Muscle of leg (tissue), 11 donors: ENCODE results near the gene CRACR2B. TPM values are rescaled to one million over a fixed set of nuclear protein-coding genes. Genes with fewer than 3 reads are reported as not detected.

Experiments used
- DNase-seq: peaks from one replicate; pipeline ENCODE4 v3.0.0; 2013
- H3K27ac ChIP-seq: one replicate; pipeline ENCODE4 v1.5.1; 2013; ENCODE audit warnings: mild to moderate bottlenecking, low read length, control low read depth
- H3K27me3 ChIP-seq: one replicate; pipeline ENCODE4 v1.6.1; 2013; ENCODE audit warnings: low read length; ENCODE audit not compliant: control insufficient read depth, insufficient read depth
- H3K36me3 ChIP-seq: one replicate; pipeline ENCODE4 v1.6.1; 2013; ENCODE audit warnings: low read length; ENCODE audit not compliant: control insufficient read depth, insufficient read depth
- H3K4me1 ChIP-seq: one replicate; pipeline ENCODE4 v1.6.1; 2013; ENCODE audit warnings: low read length; ENCODE audit not compliant: control insufficient read depth, insufficient read depth
- H3K4me3 ChIP-seq: one replicate; pipeline ENCODE4 v1.5.1; 2013; ENCODE audit warnings: low read length, control low read depth
- H3K9me3 ChIP-seq: replicated peaks from 2 replicates; pipeline ENCODE4 v1.6.1; 2013; ENCODE audit warnings: low read depth, low read length; ENCODE audit not compliant: control insufficient read depth
- WGBS: methylation state at CpG from one replicate; pipeline ENCODE4 v1.1.5; 2013; ENCODE audit warnings: missing lambda C conversion rate; ENCODE audit not compliant: insufficient coverage; 5-methylcytosine and 5-hydroxymethylcytosine counted together
- polyA plus RNA-seq, 8 donors: library from polyadenylated mRNA; unstranded; fragments of 120-200 nt; gene quantifications; one replicate each; pipeline versions ENCODE4 v1.2.1 to v1.2.3, GENCODE V29; 2013; ENCODE audit warnings: inconsistent platforms in 1 of 8, low replicate concordance in 1 of 8; ENCODE audit not compliant: insufficient read length in 8 of 8, insufficient read depth in 1 of 8
- total RNA-seq: library from RNA; stranded (reverse); fragments of 120-200 nt; gene quantifications from one replicate; pipeline ENCODE4 v1.2.4, GENCODE V29; 2013

The CRACR2B gene
- total and polyA plus RNA-seq, 9 donors = 6.9 to 22.0 (median 12.8) TPM

DNA sequence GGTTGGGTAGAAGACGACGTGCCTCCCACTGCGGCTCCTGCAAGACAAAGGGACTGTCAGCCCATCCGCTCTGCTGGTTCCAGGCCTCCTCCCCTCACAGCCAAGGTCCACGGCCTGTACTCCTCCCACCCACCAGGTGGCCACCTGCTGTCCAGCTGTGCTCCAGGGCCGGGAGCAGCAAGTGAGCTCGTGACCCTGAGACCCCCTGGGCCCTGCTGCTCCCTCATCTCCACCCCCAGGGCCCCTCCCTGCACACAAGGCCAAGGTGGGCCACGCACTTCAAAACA lies 42.4 kb downstream of the CRACR2B start:
- 34% methylated on average over 8 of the region's 8 CpGs for WGBS
- no peak overlapping the region for H3K27ac ChIP-seq

DNA sequence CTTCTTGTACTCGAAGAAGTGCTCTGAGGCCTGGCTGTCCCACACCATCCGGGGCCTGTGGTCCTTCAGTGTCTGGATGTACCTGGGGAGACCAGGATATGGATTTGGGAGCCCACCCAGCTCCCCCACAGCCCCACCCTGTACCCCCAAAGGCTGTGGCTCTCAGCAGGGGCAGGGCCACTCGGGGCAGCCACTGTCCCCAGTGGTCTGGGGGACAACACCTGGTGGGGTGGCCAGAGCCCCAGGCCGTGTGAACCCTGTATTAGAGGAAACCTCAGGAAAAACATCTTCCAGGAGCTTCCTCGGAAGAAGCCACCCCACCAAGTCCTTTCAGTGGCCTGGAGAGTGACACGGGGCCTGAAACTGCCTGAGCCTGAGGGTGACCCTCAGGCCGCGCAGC lies 42.7 kb downstream of the CRACR2B start:
- 94% methylated on average over 6 of the region's 8 CpGs for WGBS
- H3K9me3 ChIP-seq = no peaks in the 10 kb centered on the region
- no peak for DNase-seq
- H3K27ac ChIP-seq = no peak overlapping the region
- H3K27me3 ChIP-seq = no peaks in the 10 kb centered on the region
- peaks cover 23% of the 10 kb centered on the region for H3K4me1 ChIP-seq
- H3K4me3 ChIP-seq = no peak overlapping the region
- peaks cover 51% of the 10 kb centered on the region for H3K36me3 ChIP-seq

More for the DNA sequence above, 42.4 kb downstream of the CRACR2B start:
- peaks cover 22% of the 10 kb centered on the region for H3K4me1 ChIP-seq
- no peak overlapping the region for H3K4me3 ChIP-seq
- no peaks in the 10 kb centered on the region for H3K9me3 ChIP-seq
- H3K36me3 ChIP-seq = peaks cover 53% of the 10 kb centered on the region
- no peaks in the 10 kb centered on the region for H3K27me3 ChIP-seq
- no peak for DNase-seq

DNA sequence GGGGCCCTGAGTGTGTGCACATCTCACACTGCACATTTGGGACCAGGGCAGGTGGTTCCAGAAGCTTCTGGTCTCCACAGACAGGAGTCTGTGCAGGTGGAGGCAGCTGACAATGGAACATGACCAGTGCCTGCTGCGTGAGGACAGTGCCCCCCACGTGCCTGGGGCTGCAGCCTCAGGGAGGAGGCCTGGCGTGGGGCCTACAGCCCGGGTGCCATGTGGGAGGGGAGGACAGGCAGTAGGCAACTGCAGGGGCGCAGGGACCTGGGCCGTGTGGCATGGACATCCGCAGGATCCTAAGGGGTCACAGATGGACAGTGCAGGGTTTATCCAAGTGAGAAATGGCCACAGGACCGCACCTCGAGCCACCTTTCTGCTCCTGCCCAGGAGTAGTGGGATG lies 43.8 kb downstream of the CRACR2B start:
- Histone ChIP-seq H3K27me3 (no peaks in the 10 kb centered on the region), H3K9me3 (no peaks in the 10 kb centered on the region), H3K4me3 (no peak overlapping the region), H3K27ac (no peak overlapping the region), H3K36me3 (peaks cover 44% of the 10 kb centered on the region), H3K4me1 (peaks cover 30% of the 10 kb centered on the region)
- DNase-seq = no peak
- WGBS = 75% methylated on average over 9 of the region's 9 CpGs

DNA sequence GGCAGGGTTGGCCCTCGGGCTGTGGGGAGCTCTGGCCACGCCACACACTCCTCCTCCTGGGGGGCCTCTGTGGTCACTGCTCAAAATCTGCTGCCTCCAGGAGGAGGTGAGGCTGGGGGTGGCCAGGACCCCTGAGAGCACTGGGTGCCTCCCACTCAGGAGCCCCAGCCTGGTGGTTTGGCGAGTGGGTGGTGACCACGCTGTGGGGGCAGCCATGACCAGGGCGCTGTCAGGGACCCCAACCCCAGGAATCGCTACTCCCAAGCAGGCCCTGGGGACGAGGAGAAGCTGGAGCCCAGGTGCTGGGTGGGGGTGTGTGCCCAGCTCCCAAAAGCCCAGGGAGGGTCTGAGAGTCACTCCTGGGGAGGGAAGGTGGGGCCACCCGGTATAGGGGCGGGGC lies 45.1 kb downstream of the CRACR2B start:
- Histone ChIP-seq H3K27me3 (no peaks in the 10 kb centered on the region), H3K4me3 (no peak overlapping the region), H3K27ac (peak overlapping the region; percentile 55), H3K4me1 (peaks cover 40% of the 10 kb centered on the region), H3K36me3 (peaks cover 42% of the 10 kb centered on the region), H3K9me3 (no peaks in the 10 kb centered on the region)
- DNase-seq = no peak
- 87% methylated on average over 6 of the region's 9 CpGs for WGBS

DNA sequence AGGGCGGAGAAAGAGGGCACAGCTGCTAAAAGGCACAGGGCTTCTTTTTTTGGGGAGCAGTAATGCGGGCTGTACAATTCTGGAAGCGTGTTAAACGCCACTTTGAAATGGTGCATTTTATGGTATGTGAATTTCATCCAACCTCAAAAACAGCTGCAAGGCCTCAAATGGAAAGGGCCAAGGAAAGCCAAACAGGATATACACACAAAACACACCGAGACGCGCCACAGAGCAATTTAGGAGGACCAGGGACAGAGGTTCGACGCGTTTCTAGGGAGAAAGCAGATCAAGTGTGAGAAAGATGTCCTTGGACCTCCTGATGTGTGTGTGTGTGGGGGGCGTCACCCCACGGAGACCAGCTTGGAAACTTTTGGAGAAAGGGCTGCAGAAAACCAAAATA lies 46.0 kb downstream of the CRACR2B start:
- no peaks in the 10 kb centered on the region for H3K9me3 ChIP-seq
- peak; percentile 76 for DNase-seq
- peaks cover 40% of the 10 kb centered on the region for H3K4me1 ChIP-seq
- no peak overlapping the region for H3K4me3 ChIP-seq
- no peaks in the 10 kb centered on the region for H3K27me3 ChIP-seq
- H3K27ac ChIP-seq = peak overlapping the region; percentile 59
- WGBS = 32% methylated on average over 3 of the region's 12 CpGs
- H3K36me3 ChIP-seq = peaks cover 36% of the 10 kb centered on the region

DNA sequence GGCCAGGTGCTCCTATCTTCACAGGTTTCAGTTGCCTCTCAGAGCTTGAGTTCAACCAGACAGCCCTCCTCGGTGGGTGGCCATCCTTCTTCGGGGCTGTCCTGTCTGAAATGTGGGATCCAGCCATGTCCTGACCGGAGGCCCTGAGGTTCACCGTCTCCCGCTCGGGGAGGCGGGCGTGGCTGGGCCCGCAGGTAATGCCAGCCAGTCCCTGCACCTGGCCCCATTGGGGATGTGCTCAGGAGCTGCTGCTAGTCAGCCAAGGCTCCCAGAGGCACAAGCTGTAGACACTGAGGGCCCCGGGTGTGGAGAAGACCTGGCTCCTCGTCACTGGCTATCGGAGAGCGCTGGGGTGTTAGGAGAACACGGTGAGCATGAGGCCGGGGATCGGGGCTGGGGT lies 47.5 kb downstream of the CRACR2B start:
- Histone ChIP-seq H3K36me3 (peaks cover 35% of the 10 kb centered on the region), H3K27ac (no peak overlapping the region), H3K27me3 (no peaks in the 10 kb centered on the region), H3K4me1 (peaks cover 40% of the 10 kb centered on the region), H3K4me3 (no peak overlapping the region), H3K9me3 (no peaks in the 10 kb centered on the region)
- no peak for DNase-seq
- WGBS = 90% methylated on average over 15 of the region's 16 CpGs

DNA sequence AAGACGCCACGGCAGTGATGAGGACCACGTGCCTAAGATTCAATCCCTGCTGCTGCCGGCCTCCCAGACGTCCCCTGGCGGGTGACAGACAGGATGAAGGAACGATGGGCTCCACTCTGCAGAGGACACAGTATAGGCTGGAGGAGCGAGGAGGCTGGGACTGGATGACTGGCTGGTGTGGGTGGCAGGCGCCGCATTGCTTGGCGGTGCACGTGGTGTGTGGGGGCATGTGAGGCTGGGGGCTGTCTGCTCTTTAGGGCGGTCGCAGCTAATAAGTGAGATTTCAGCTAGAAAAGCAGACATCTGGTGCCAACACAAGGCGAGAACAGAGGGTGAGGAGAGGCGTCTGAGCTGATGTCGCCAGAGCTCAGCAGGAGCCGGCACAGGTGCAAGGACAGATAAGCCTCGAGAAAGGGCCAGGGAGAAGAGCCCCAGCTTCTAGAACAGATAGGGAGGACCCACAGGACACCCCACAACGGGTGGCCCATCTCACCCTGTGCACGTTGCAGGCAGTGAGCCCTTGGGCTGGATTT lies 48.1 kb downstream of the CRACR2B start:
- DNase-seq = no peak
- H3K4me3 ChIP-seq = no peak overlapping the region
- H3K4me1 ChIP-seq = peaks cover 40% of the 10 kb centered on the region
- H3K9me3 ChIP-seq = no peaks in the 10 kb centered on the region
- no peaks in the 10 kb centered on the region for H3K27me3 ChIP-seq
- WGBS = 88% methylated on average over 21 of the region's 21 CpGs
- no peak overlapping the region for H3K27ac ChIP-seq
- H3K36me3 ChIP-seq = peaks cover 38% of the 10 kb centered on the region

DNA sequence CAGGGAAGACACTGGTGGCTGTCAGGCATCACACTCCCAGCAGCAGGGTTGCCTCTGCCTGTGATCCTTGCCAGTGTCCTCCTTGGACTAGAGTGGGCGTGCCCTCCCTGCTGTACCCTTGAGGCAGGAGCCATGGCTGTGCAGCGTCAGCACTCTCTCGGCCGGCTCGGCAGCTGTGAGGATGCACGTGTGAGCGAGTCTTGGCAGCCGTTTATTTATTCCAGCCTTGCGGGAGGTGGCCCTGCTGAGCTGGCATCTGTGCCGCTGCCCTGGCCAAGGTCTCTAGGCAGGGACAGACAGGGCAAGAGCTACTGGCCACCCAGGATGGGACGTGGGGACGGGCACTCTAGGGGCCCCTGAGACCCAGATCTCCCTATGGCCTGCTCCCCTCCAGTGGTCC lies 48.8 kb downstream of the CRACR2B start:
- peak; percentile 81 for DNase-seq
- H3K4me3 ChIP-seq = no peak overlapping the region
- no peaks in the 10 kb centered on the region for H3K9me3 ChIP-seq
- no peaks in the 10 kb centered on the region for H3K27me3 ChIP-seq
- WGBS = 54% methylated on average over 10 of the region's 12 CpGs
- no peak overlapping the region for H3K27ac ChIP-seq
- peaks cover 39% of the 10 kb centered on the region for H3K36me3 ChIP-seq
- peaks cover 40% of the 10 kb centered on the region for H3K4me1 ChIP-seq

DNA sequence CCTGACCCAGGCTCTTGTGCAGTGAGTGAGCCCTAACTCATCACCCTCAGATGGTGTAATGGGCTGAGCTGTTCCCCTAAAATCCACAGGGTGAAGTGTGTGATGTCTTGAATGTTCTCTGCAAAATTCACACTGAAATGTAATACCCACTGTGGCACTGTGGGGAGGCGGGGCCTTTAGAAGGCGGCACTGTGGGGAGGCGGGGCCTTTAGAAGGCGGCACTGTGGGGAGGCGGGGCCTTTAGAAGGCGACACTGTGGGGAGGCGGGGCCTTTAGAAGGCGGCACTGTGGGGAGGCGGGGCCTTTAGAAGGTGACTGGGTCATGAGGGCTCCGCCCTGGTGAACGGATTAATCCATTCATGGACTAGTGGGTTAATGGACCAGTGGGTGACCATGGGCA lies 49.8 kb downstream of the CRACR2B start:
- no peaks in the 10 kb centered on the region for H3K27me3 ChIP-seq
- no peaks in the 10 kb centered on the region for H3K9me3 ChIP-seq
- no peak overlapping the region for H3K27ac ChIP-seq
- H3K4me1 ChIP-seq = peaks cover 40% of the 10 kb centered on the region
- 94% methylated on average over 3 of the region's 11 CpGs for WGBS
- H3K36me3 ChIP-seq = peaks cover 44% of the 10 kb centered on the region
- H3K4me3 ChIP-seq = no peak overlapping the region
- DNase-seq = no peak

DNA sequence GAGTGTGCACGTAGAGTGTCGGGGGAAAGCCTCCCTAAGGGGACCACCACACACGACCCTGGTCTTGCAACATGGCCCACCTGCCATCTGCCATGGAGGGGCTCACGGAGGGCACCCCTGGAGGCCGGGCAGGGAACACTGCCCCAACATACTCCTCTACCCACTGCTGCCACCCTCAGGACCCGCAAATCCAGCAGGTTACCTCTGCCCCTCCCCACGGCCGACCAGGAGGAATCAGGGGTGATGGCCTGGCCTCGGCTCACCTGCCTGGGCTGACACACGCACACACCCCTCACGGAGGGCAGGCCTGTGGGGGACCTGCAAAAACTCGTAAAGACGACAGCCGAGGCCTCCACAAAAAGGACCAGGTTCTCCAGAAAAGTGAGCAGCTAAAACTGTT lies 52.7 kb downstream of the CRACR2B start:
- 72% methylated on average over 9 of the region's 14 CpGs for WGBS

More for the DNA sequence above, 52.7 kb downstream of the CRACR2B start:
- H3K27me3 ChIP-seq = no peaks in the 10 kb centered on the region
- no peak overlapping the region for H3K4me3 ChIP-seq
- DNase-seq = no peak
- H3K4me1 ChIP-seq = peaks cover 17% of the 10 kb centered on the region
- peaks cover 43% of the 10 kb centered on the region for H3K36me3 ChIP-seq
- H3K27ac ChIP-seq = no peak overlapping the region
- no peaks in the 10 kb centered on the region for H3K9me3 ChIP-seq
